ENCODE measurements around the gene SNU13.

GRCh38 chr22:41660416-41660815 lies 28.3 kb downstream of the SNU13 start:
- TF ChIP-seq ZNF274 (IDR thresholded peaks at IDR 0.05; ENCODE audit: low read depth, low read length) (no peak), YY1 (IDR thresholded peaks at IDR 0.05; ENCODE audit: insufficient read depth, insufficient read length) (no peak)
